Activated CD8-positive, alpha-beta memory T cell treated with anti-CD3 and anti-CD28 coated beads for 36 hours (primary cell): Measurements from ENCODE around the gene ARRB2. TPM values are rescaled to one million over a fixed set of nuclear protein-coding genes. Genes with fewer than 3 reads are reported as not detected.

ENCODE experiments used
- CTCF ChIA-PET: fragments of 350-600 bp; sonication (Branson Sonifier 250); formaldehyde crosslinking; loops from one replicate; lab custom pipeline; 2021; ENCODE audit warnings: antibody characterized with exemption; lab: Charles Lee
- POLR2A ChIA-PET: fragments of 350-600 bp; sonication (Branson Sonifier 250); formaldehyde crosslinking; loops from one replicate; lab custom pipeline; 2021; ENCODE audit warnings: antibody characterized with exemption; lab: Charles Lee
- total RNA-seq, 2 experiments: library from RNA; stranded (reverse); gene quantifications; one replicate each; pipeline ENCODE4 v1.2.3, GENCODE V29; 2021

Gene ARRB2
- total RNA-seq, 2 experiments from 2014 or later: 183 to 193 TPM

DNA sequence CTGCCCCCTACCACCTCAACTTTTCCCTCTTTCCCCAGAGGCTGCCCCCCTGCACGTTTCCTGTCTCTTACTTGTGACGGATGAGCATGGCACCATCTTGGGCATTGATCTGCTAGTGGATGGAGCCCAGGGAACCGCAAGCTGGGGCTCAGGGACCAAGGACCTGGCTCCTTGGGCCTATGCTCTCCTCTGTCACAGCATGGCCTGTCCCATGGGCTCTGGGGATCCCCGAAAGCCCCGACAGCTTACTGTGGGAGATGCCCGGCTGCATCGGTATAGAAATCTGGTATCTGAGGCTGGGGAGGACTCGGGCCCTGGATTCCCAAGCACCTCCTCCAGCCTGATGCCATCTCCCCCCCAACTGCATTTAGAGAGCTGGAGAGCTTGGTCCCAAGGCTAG, 31.1 kb downstream of the ARRB2 start:
- POLR2A ChIA-PET: interaction anchor here (0.6 to 0.7 kb wide), 2 partner anchors 99 to 133 kb away, joined by 3 to 4 read pairs; no protein-coding TSS in a partner anchor
- CTCF ChIA-PET: interaction anchor here (0.6 kb wide), 1 partner anchor 312 kb away, joined by 4 read pairs; no protein-coding TSS in a partner anchor

DNA sequence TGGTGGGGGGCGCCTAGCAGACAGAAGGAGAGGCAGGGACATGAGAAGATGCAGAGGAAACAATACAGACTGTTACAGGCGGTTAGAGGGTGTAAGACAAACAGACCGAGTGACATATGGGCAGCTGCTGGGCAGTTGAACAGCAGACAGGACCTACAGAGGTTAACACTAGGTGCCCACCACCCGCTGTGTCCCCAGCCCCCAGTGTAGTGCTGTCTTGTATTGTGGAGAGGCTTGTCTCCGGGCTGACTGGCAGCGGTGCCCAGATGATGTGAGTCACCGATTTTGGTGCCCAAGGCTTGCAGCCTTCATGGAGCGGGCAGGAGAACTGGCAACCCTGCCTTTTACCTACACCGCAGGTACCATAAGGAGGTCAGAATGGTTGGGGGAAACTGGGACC, 31.7 kb downstream of the ARRB2 start:
- CTCF ChIA-PET: no interaction called here
- POLR2A ChIA-PET: interaction anchor here (0.6 kb wide), 1 partner anchor 616 kb away, joined by 3 read pairs; no protein-coding TSS in a partner anchor

DNA sequence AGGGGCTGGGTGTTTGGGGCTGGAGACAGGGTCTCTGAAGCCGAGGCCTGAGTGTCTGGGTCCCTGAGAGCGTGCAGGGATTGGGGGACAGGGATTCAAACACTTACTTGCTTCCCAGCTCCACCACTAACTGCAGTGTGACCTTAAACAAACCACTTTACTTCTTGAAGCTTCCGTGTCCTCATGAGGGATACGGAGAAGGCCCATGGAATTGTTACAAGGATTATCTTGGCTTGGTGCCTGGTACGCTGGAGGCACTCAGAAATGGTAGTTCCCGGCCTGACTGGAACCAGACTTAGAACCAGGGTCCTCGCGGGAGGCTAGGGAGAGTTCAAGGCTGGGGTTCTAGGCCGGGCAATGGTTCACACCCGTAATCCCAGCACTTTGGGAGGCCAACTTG, 32.2 kb downstream of the ARRB2 start:
- POLR2A ChIA-PET: interaction anchor here (0.6 kb wide), 1 partner anchor 615 kb away, joined by 3 read pairs; no protein-coding TSS in a partner anchor
- CTCF ChIA-PET: no interaction called here

DNA sequence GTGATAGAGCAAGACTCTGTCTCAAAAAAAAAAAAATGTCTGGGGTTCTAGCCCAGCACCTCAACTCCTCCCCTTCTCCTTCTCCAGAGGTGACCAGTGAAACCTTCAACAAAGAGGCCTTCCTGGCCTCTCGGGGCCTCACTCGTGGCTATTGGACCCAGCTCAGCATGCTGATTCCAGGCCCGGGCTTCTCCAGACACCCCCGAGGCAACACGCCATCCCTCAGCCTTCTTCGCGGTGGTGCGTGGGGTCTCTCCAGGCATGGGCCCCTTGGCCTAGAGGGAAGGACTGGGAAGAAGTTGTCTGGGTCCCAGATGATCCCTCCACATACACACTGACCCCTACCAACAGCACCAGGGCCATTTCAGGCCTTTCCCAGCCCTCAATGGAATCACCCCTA, 32.8 kb downstream of the ARRB2 start:
- ChIA-PET CTCF (no interaction called here), POLR2A (no interaction called here)

DNA sequence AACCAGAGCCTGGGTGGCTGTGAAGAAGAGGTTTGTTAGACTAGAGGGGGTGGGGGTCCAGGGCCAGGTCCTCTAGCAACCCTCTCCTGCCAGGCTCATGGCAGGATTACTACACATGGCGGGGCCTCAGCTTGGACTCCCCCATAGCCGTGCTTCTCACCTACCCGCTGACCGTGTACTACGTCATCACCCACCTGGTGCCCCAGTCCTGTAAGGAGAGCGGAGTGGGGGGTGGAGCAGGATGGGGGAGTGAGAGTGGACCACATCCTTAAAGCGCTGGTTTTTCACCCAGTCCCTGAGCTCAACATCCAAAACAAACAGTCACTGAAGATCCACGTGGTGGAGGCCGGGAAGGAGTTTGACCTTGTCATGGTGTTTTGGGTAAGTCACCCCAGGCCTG, 33.5 kb downstream of the ARRB2 start:
- CTCF ChIA-PET: no interaction called here
- POLR2A ChIA-PET: interaction anchor here (0.6 kb wide), 1 partner anchor 900 kb away, joined by 3 read pairs; no protein-coding TSS in a partner anchor

- POLR2A ChIA-PET: no interaction called here
- CTCF ChIA-PET: interaction anchor here (1.0 kb wide), 1 partner anchor 45 kb away, joined by 3 read pairs; no protein-coding TSS in a partner anchor
These were observed 34.9 kb downstream of the ARRB2 start for GRCh38 chr17:4744999-4745969.

- ChIA-PET CTCF (interaction anchor here (0.7 kb wide), 1 partner anchor 23 kb away, joined by 3 read pairs; no protein-coding TSS in a partner anchor), POLR2A (no interaction called here)
These were observed 37.4 kb downstream of the ARRB2 start for GRCh38 chr17:4747847-4748246.

DNA sequence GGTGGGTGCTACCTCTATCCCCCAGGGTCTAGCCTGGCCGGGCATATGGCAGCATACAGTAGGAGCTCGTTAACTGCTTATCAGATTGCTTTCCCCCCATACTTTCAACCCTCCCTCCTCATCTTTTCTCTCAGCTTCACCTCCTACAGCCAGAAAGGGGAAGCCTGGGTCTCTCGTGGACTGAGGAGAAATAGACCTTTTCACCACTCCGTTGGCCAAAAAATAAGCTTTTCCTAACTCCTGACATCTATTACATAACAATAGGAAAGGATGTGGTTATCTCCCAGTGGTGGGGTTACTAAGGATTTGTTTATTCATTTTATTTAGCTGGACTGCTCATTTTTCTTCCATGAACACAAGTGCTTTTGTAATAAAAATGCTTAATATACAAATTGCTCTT, 38.3 kb downstream of the ARRB2 start:
- CTCF ChIA-PET: interaction anchor here (0.9 kb wide), 1 partner anchor 41 kb away, joined by 4 read pairs; no protein-coding TSS in a partner anchor
- POLR2A ChIA-PET: no interaction called here

- ChIA-PET POLR2A (no interaction called here), CTCF (no interaction called here)
These were observed 40.2 kb downstream of the ARRB2 start for GRCh38 chr17:4750606-4751005.

- CTCF ChIA-PET: no interaction called here
These were observed 41.5 kb downstream of the ARRB2 start for GRCh38 chr17:4751932-4752331.

GRCh38 chr17:4753392-4753791, 43.0 kb downstream of the ARRB2 start:
- POLR2A ChIA-PET: no interaction called here
- CTCF ChIA-PET: no interaction called here

More at GRCh38 chr17:4751932-4752331, 41.5 kb downstream of the ARRB2 start:
- POLR2A ChIA-PET: no interaction called here

- ChIA-PET POLR2A (no interaction called here), CTCF (no interaction called here)
These were observed 49.4 kb downstream of the ARRB2 start for GRCh38 chr17:4759776-4760236.

- POLR2A ChIA-PET: no interaction called here
These were observed 54.2 kb downstream of the ARRB2 start for GRCh38 chr17:4764595-4764994.

GRCh38 chr17:4766201-4766600, 55.8 kb downstream of the ARRB2 start:
- POLR2A ChIA-PET: no interaction called here
- CTCF ChIA-PET: interaction anchor here (0.6 kb wide), 1 partner anchor 119 kb away, joined by 4 read pairs; no protein-coding TSS in a partner anchor

More at GRCh38 chr17:4764595-4764994, 54.2 kb downstream of the ARRB2 start:
- CTCF ChIA-PET: no interaction called here

- ChIA-PET POLR2A (no interaction called here), CTCF (interaction anchor here (0.6 kb wide), 1 partner anchor 119 kb away, joined by 4 read pairs; no protein-coding TSS in a partner anchor)
These were observed 56.3 kb downstream of the ARRB2 start for GRCh38 chr17:4766723-4767122.

GRCh38 chr17:4768298-4768697, 57.9 kb downstream of the ARRB2 start:
- ChIA-PET CTCF (no interaction called here), POLR2A (interaction anchor here (0.6 kb wide), 1 partner anchor 506 kb away, joined by 6 read pairs; no protein-coding TSS in a partner anchor)

DNA sequence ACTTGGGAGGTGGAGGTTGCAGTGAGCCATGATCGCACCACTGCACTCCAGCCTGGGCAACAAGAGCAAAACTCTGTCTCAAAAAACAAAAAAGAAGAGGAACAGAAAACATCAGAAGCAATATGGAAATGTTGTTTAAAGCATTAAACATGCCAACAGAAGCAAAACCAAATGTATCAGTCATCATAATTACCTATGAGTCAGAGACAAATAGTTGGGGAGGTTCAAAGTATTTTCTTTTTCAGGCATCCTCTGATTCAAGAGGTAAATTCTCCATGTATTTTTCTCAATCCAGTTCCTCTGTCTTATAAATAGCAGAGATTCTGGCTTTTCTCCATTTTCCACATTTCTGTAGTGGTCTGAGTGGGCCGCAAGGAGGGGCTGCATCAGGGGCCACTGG, 59.2 kb downstream of the ARRB2 start:
- POLR2A ChIA-PET: no interaction called here
- CTCF ChIA-PET: no interaction called here
